HepG2 (cell line): ENCODE data around the gene NUP93. TPM values are rescaled to one million over a fixed set of nuclear protein-coding genes. Genes with fewer than 3 reads are reported as not detected.

ENCODE experiments used
- CCAR2 ChIP-seq: fragments of 200-400 bp; formaldehyde crosslinking; optimal IDR thresholded peaks from 2 replicates; pipeline ENCODE3; 2018; ENCODE audit warnings: low read depth, mild to moderate bottlenecking, low read length, moderate library complexity
- KDM5B ChIP-seq: sonication (generic); formaldehyde crosslinking; IDR thresholded peaks from 2 replicates; pipeline ENCODE4 v1.4.0; 2020; ENCODE audit warnings: missing genetic modification reagents, mild to moderate bottlenecking, borderline replicate concordance
- ZBTB40 ChIP-seq, 2 experiments: fragments of 450-650 bp in 1 of 2; sonication (generic) in 1 of 2; formaldehyde crosslinking in 1 of 2; IDR thresholded peaks; 2 replicates each; pipeline versions ENCODE4 v1.6.1 to v1.8.0; 2016 to 2022; ENCODE audit warnings: antibody characterized with exemption in 1 of 2, mild to moderate bottlenecking in 1 of 2, missing genetic modification reagents in 1 of 2
- ZNF251 ChIP-seq: sonication (generic); formaldehyde crosslinking; IDR thresholded peaks from 2 replicates; pipeline ENCODE4 v1.9.0; 2021; ENCODE audit warnings: mild to moderate bottlenecking, missing genetic modification reagents
- ZNF430 ChIP-seq: sonication (generic); formaldehyde crosslinking; IDR thresholded peaks from 2 replicates; pipeline ENCODE4 v1.9.0; 2021; ENCODE audit warnings: mild to moderate bottlenecking, missing genetic modification reagents
- ZNF713 ChIP-seq: sonication (generic); formaldehyde crosslinking; IDR thresholded peaks from 2 replicates; pipeline ENCODE4 v1.4.0; 2020; ENCODE audit warnings: mild to moderate bottlenecking, missing genetic modification reagents
- polyA plus RNA-seq, 8 experiments: library from polyadenylated mRNA; depleted of rRNA in 3 of 8; stranded (reverse) in 7 of 8; unstranded in 1 of 8; fragments of >200 nt; fragmentation: Illumina TruSeq in 4 of 8; extraction: Trizol in 4 of 8; gene quantifications; 2 replicates each; pipeline versions ENCODE4 v1.2.1 to v1.2.3, GENCODE V29; 2011 to 2016; ENCODE audit warnings: low read depth in 4 of 8, missing spikeins in 1 of 8, mixed read lengths in 1 of 8; ENCODE audit not compliant: insufficient read depth in 1 of 8
- total RNA-seq, 5 experiments: library from RNA; depleted of rRNA; stranded (reverse); fragments of >200 nt; fragmentation: Illumina TruSeq; extraction: Trizol; gene quantifications; 2 replicates each; pipeline ENCODE4 v1.2.3, GENCODE V29; 2016; ENCODE audit warnings: low read depth in 1 of 5
- TF ChIP-seq, protein P1 (sequence below): sonication (generic); formaldehyde crosslinking; IDR thresholded peaks from 2 replicates; pipeline ENCODE4 v1.5.1; 2020; ENCODE audit warnings: missing genetic modification reagents, mild to moderate bottlenecking, borderline replicate concordance
- TF ChIP-seq, protein P2 (sequence below): sonication (generic); formaldehyde crosslinking; IDR thresholded peaks from 2 replicates; pipeline ENCODE4 v1.5.0; 2020; ENCODE audit warnings: missing genetic modification reagents, mild to moderate bottlenecking, borderline replicate concordance
- TF ChIP-seq, protein P3 (sequence below): sonication (generic); formaldehyde crosslinking; IDR thresholded peaks from 2 replicates; pipeline ENCODE4 v1.9.0; 2022; ENCODE audit warnings: low read depth, missing genetic modification reagents
- TF ChIP-seq, protein P4 (sequence below): sonication (generic); formaldehyde crosslinking; IDR thresholded peaks from 2 replicates; pipeline ENCODE4 v1.4.0; 2020; ENCODE audit warnings: missing genetic modification reagents, low read depth, mild to moderate bottlenecking, borderline replicate concordance

Gene NUP93
- total and polyA plus RNA-seq, 2 of the 13 experiments (the other 11 are each of a cell fraction or from before 2014, with no cell fraction given), result 58.5 to 140 TPM

GRCh38 chr16:56741399-56741798 is 11.5 kb downstream of the NUP93 start (continued):
- TF ChIP-seq ZBTB40 (IDR thresholded peaks at IDR 0.05) (no peak), ZBTB40 (CRISPR knock-in tag; IDR thresholded peaks at IDR 0.05) (no peak), ZNF251 (CRISPR knock-in tag) (no peak), ZNF713 (CRISPR knock-in tag) (no peak), KDM5B (CRISPR knock-in tag) (no peak), ZNF430 (CRISPR knock-in tag) (no peak), CCAR2 (no peak)
- TF ChIP-seq, protein P1, sequence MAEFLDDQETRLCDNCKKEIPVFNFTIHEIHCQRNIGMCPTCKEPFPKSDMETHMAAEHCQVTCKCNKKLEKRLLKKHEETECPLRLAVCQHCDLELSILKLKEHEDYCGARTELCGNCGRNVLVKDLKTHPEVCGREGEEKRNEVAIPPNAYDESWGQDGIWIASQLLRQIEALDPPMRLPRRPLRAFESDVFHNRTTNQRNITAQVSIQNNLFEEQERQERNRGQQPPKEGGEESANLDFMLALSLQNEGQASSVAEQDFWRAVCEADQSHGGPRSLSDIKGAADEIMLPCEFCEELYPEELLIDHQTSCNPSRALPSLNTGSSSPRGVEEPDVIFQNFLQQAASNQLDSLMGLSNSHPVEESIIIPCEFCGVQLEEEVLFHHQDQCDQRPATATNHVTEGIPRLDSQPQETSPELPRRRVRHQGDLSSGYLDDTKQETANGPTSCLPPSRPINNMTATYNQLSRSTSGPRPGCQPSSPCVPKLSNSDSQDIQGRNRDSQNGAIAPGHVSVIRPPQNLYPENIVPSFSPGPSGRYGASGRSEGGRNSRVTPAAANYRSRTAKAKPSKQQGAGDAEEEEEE (CRISPR knock-in tag), result no peak
- TF ChIP-seq, protein P2, sequence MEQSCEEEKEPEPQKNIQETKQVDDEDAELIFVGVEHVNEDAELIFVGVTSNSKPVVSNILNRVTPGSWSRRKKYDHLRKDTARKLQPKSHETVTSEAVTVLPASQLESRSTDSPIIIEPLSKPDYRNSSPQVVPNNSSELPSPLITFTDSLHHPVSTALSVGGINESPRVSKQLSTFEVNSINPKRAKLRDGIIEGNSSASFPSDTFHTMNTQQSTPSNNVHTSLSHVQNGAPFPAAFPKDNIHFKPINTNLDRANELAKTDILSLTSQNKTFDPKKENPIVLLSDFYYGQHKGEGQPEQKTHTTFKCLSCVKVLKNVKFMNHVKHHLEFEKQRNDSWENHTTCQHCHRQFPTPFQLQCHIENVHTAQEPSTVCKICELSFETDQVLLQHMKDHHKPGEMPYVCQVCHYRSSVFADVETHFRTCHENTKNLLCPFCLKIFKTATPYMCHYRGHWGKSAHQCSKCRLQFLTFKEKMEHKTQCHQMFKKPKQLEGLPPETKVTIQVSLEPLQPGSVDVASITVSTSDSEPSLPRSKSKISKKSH (CRISPR knock-in tag), result no peak
- TF ChIP-seq, protein P3, sequence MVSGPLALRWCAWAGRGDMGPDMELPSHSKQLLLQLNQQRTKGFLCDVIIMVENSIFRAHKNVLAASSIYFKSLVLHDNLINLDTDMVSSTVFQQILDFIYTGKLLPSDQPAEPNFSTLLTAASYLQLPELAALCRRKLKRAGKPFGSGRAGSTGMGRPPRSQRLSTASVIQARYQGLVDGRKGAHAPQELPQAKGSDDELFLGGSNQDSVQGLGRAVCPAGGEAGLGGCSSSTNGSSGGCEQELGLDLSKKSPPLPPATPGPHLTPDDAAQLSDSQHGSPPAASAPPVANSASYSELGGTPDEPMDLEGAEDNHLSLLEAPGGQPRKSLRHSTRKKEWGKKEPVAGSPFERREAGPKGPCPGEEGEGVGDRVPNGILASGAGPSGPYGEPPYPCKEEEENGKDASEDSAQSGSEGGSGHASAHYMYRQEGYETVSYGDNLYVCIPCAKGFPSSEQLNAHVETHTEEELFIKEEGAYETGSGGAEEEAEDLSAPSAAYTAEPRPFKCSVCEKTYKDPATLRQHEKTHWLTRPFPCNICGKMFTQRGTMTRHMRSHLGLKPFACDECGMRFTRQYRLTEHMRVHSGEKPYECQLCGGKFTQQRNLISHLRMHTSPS (CRISPR knock-in tag), result no peak
- TF ChIP-seq, protein P4, sequence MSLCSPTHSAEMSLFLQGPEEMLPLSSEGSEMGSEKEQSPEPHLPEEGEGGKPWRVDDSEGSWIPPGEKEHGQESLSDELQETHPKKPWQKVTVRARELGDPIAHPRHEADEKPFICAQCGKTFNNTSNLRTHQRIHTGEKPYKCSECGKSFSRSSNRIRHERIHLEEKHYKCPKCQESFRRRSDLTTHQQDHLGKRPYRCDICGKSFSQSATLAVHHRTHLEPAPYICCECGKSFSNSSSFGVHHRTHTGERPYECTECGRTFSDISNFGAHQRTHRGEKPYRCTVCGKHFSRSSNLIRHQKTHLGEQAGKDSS (CRISPR knock-in tag), result no peak
